Small intestine (tissue), 4 donors: ENCODE measurements around the gene KCNK13. TPM values are rescaled to one million over a fixed set of nuclear protein-coding genes. Genes with fewer than 3 reads are reported as not detected.

Experiments
- polyA plus RNA-seq, 4 donors: library from polyadenylated mRNA; stranded (reverse) in 3 of 4; unstranded in 1 of 4; fragments of 200-250 nt in 3 of 4; fragments of 120-200 nt in 1 of 4; gene quantifications; one replicate each; pipeline versions ENCODE4 v1.2.1 to v1.2.3, GENCODE V29; 2013
- donor health status: healthy with polysubstance abuse.
- donor health status: Bipolar disorder and iron deficiency.
- donor health status: healthy.

Gene KCNK13
- polyA plus RNA-seq, 4 donors, result 0.15 to 0.66 (median 0.54) TPM; not detected in 1

Other genes starting within 250 kb of the KCNK13 start
- 10 to 100 TPM in 2 of 4 donors, 1 to 10 TPM in 2; 3.8 to 15.4 (median 7.8) TPM for gene EFCAB11, start 107.3 kb upstream of the KCNK13 start, polyA plus RNA-seq
- gene TDP1, start 106.1 kb upstream of the KCNK13 start, polyA plus RNA-seq, result 10 to 100 TPM in 1 of 4 donors, 1 to 10 TPM in 3; 2.5 to 18.3 (median 6.6) TPM
- gene PSMC1, start 194.6 kb downstream of the KCNK13 start, polyA plus RNA-seq, result 100 to 1,000 TPM in 3 of 4 donors, 10 to 100 TPM in 1; 85.0 to 172 (median 127) TPM